H7 (cell line): ENCODE results near the gene EPHA6. TPM values are rescaled to one million over a fixed set of nuclear protein-coding genes. Genes with fewer than 3 reads are reported as not detected.

Experiments used
- DNase-seq: peaks from one replicate; pipeline ENCODE4 v3.0.0; 2012
- H3K27me3 ChIP-seq: 2 replicates; pipeline ENCODE4 v1.6.0; 2011; ENCODE audit warnings: mild to moderate bottlenecking, low read length; ENCODE audit not compliant: control insufficient read depth, insufficient read depth
- H3K36me3 ChIP-seq: replicated peaks from 2 replicates; pipeline ENCODE4 v1.5.1; 2011; ENCODE audit warnings: low read length; ENCODE audit not compliant: control insufficient read depth, insufficient read depth
- H3K4me3 ChIP-seq: 2 replicates; pipeline ENCODE4 v1.5.1; 2011; ENCODE audit warnings: low read depth, mild to moderate bottlenecking, control low read depth, low read length, moderate library complexity; ENCODE audit not compliant: insufficient read depth
- total RNA-seq: library from RNA; depleted of rRNA; stranded (reverse); fragments of >200 nt; shearing (Covaris generic); gene quantifications from 2 replicates; pipeline ENCODE4 v1.2.3, GENCODE V29; 2014

EPHA6 gene
- total RNA-seq, 1 experiment from 2014 or later = 0.66 TPM

GRCh38 chr3:97291901-97292300, 477.5 kb downstream of the EPHA6 start:
- Histone ChIP-seq H3K36me3 (no peaks in the 10 kb centered on the region), H3K27me3 (no peaks in the 10 kb centered on the region), H3K4me3 (no peak overlapping the region)
- no peak for DNase-seq

GRCh38 chr3:97293596-97294131, 479.3 kb downstream of the EPHA6 start:
- Histone ChIP-seq H3K27me3 (no peaks in the 10 kb centered on the region), H3K36me3 (no peaks in the 10 kb centered on the region), H3K4me3 (no peak overlapping the region)
- DNase-seq = no peak

DNA sequence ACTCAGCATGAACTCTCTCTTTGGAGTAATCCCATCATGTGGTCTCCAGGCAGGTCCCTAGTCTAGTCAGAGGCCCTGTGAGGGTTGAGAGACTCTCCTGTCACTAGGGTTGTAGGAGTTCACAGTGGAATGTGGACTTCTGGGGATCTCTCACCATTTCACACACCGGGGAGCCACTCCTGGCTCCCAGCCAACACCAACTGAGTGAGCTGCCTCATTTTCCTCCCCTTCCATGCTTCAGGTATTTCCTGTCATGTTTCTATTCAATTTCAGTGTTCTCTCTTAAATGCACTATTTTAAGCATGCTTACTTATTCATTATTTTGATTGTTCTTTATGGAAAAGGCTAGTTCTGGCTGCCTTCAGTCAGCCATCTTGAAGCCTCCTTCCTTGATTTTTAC, 482.6 kb downstream of the EPHA6 start:
- DNase-seq = no peak
- H3K27me3 ChIP-seq = no peaks in the 10 kb centered on the region
- no peak overlapping the region for H3K4me3 ChIP-seq
- H3K36me3 ChIP-seq = no peaks in the 10 kb centered on the region

DNA sequence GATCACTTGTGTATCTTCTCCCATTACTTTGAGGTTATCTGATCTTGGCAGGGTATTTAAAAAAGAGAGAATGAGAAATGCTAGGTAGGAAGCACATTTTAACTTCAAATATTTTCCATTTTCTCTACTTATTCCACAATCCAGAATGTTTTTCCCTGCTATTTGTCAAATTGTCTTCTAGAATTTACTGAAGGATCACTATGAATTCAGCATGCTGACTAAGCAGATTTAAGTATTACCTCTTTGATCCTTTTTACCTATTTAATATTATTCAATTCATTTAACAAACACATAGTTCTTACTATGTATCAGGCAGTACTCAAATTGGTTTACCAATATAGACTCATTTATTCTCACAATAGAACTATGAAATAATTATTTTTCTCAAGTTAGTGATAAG, 486.7 kb downstream of the EPHA6 start:
- H3K36me3 ChIP-seq = no peaks in the 10 kb centered on the region
- DNase-seq = no peak
- no peak overlapping the region for H3K4me3 ChIP-seq
- H3K27me3 ChIP-seq = no peaks in the 10 kb centered on the region

DNA sequence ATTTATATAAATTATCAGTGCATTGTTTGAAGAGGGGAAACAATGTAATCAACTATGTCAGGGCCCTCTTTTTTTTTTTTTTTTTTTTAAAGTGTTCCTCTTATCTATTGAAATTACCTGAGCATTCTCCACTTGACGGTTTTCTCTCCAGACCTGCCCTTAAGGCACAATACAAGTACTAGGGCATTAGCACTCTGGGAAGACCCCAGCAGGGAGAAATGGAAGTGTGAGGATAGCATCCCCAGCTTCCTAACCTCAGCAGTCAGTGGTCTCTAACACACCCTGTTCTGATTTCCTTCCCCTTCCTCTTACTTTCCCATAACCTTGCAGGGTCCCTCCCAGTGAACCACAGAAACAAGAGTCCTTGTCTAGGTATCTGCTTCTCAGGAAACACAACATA, 491.8 kb downstream of the EPHA6 start:
- no peak for DNase-seq
- Histone ChIP-seq H3K36me3 (no peaks in the 10 kb centered on the region), H3K4me3 (no peak overlapping the region), H3K27me3 (no peaks in the 10 kb centered on the region; the same call in 1 of the 2 replicates)

DNA sequence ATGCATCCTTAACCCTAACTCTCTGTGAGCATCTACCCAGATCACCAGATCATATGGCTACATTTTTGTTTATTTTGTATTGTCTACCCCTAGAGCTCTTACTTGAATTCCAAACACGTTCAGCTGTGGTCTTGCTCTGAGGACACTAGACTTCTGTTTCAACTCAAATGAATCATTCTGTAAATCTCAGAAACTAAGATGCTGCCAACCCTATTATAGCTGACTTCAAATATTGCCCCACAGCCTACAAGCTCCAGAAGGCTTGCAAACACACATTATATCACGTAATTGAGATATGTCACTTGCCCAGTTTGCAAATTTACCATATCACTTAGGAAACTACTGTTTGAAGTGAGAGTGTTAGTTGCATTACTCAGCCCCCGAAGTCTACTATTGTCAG, 524.0 kb downstream of the EPHA6 start:
- H3K36me3 ChIP-seq = no peaks in the 10 kb centered on the region
- DNase-seq = no peak
- H3K4me3 ChIP-seq = no peak overlapping the region
- no peaks in the 10 kb centered on the region for H3K27me3 ChIP-seq

- Histone ChIP-seq H3K4me3 (no peak overlapping the region), H3K36me3 (no peaks in the 10 kb centered on the region)
- no peak for DNase-seq
These were observed 526.5 kb downstream of the EPHA6 start for GRCh38 chr3:97340940-97341339.

GRCh38 chr3:97347780-97348179, 533.4 kb downstream of the EPHA6 start:
- no peaks in the 10 kb centered on the region for H3K27me3 ChIP-seq
- no peak overlapping the region for H3K4me3 ChIP-seq
- DNase-seq = no peak
- H3K36me3 ChIP-seq = no peaks in the 10 kb centered on the region

More at GRCh38 chr3:97340940-97341339, 526.5 kb downstream of the EPHA6 start:
- no peaks in the 10 kb centered on the region for H3K27me3 ChIP-seq

- no peaks in the 10 kb centered on the region for H3K27me3 ChIP-seq
These were observed 536.6 kb downstream of the EPHA6 start for GRCh38 chr3:97350971-97351370.

DNA sequence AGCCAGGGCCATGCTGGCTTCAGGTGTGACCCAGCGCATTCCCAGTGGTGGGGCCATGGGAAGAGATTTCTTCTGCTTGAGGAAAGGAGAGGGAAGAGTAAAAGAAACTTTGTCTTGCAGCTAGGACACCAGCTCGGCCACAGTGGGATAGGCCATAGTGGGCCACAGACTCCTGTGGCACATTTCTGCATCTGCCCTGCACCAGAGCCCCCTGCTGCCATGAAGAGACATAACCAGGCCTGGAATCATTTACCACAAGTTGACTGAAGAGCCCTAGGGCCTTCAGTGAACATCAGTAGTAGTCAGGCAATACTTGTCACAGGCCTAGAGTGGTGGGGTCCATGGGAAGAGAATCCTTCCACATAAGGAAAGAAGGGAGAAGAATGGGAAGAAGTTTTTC, 538.8 kb downstream of the EPHA6 start:
- Histone ChIP-seq H3K27me3 (no peaks in the 10 kb centered on the region), H3K4me3 (no peak overlapping the region)
- DNase-seq = no peak

More at GRCh38 chr3:97350971-97351370, 536.6 kb downstream of the EPHA6 start:
- DNase-seq = no peak
- no peak overlapping the region for H3K4me3 ChIP-seq
- H3K36me3 ChIP-seq = no peaks in the 10 kb centered on the region

DNA sequence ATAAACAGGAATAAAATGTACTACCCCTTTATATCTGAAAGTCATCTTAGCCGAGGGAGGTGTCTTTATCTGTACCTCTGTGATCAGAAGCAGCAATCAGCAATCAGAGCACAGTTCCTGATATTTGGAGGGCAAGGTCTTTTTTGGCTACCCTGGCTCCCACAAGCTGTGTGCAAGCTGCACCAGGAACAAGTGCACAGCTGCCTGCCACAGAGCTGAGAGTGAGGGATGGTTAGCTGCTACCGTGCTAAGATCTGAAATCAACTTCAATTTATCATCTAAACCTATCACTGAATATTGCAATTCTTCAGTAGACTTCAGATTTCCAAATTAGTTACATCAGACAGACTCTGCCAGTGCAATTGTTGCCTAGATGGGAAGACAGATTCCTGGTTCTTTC, 545.6 kb downstream of the EPHA6 start:
- Histone ChIP-seq H3K27me3 (no peaks in the 10 kb centered on the region), H3K36me3 (no peaks in the 10 kb centered on the region), H3K4me3 (no peak overlapping the region)
- no peak for DNase-seq

More for the DNA sequence above, 538.8 kb downstream of the EPHA6 start:
- no peaks in the 10 kb centered on the region for H3K36me3 ChIP-seq

DNA sequence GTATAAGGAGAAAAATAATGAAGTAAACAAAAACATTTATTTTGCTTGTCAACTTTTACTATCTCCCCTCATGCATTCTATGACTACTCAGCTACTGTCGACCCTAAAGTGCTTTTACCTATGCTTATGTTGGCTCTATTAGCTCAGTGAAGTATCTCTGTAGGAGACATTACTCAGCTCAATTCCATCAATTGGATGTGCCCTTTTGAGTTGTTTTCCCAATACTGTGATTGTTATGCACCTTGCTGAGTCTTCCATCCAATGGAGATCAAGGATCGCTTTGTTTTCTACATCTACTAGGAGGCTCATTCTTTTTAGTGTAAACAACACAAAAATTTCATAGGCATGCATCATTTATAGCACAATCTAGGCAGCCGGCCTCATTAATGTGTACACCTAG, 546.4 kb downstream of the EPHA6 start:
- peak; percentile 4 for DNase-seq

DNA sequence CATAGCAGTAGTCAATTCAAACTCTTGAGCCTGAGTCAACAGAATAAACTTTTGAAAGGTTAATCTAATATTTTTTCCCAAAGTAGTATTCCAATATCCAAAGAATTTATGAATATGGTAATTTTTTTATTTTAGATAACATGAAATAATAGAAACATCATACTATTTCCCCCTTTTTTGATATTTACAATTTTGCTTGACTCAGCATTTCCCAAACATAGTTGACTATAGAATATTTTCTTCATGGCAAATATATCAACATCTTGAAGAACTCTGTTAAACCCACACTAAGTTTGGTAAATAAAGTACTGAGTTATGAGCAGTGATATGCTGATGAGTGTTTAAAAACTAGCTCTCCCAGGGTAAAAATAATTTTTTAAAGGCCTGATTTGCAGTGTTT, 570.2 kb downstream of the EPHA6 start:
- H3K27me3 ChIP-seq = no peaks in the 10 kb centered on the region
- DNase-seq = no peak
- H3K4me3 ChIP-seq = no peak overlapping the region
- H3K36me3 ChIP-seq = no peaks in the 10 kb centered on the region

More for the DNA sequence above, 546.4 kb downstream of the EPHA6 start:
- Histone ChIP-seq H3K27me3 (no peaks in the 10 kb centered on the region), H3K4me3 (no peak overlapping the region), H3K36me3 (no peaks in the 10 kb centered on the region)

GRCh38 chr3:97388774-97389173, 574.4 kb downstream of the EPHA6 start:
- H3K27me3 ChIP-seq = no peaks in the 10 kb centered on the region
- H3K4me3 ChIP-seq = no peak overlapping the region
- DNase-seq = no peak
- no peaks in the 10 kb centered on the region for H3K36me3 ChIP-seq

GRCh38 chr3:97389936-97390335, 575.5 kb downstream of the EPHA6 start:
- no peak overlapping the region for H3K4me3 ChIP-seq
- no peaks in the 10 kb centered on the region for H3K27me3 ChIP-seq
- H3K36me3 ChIP-seq = no peaks in the 10 kb centered on the region
- no peak for DNase-seq

- no peak for DNase-seq
- Histone ChIP-seq H3K4me3 (no peak overlapping the region), H3K27me3 (no peaks in the 10 kb centered on the region), H3K36me3 (no peaks in the 10 kb centered on the region)
These were observed 576.8 kb downstream of the EPHA6 start for GRCh38 chr3:97391167-97391566.
